ENCODE results near the gene TREH. TPM values are rescaled to one million over a fixed set of nuclear protein-coding genes. Genes with fewer than 3 reads are reported as not detected.
"Not testable (repeated sequence)": the region's sequence is repeated elsewhere in the genome, so short reads cannot be mapped to it uniquely, and the experiment has no call there.

The TREH gene
- total RNA-seq, 1 donor from 2014 or later: 0.41 TPM

GRCh38 chr11:118689852-118690552 is 10.6 kb upstream of the TREH start:
- Mint-ChIP-seq H3K4me3 (peak overlapping the region; percentile 85), H3K27me3 (no peaks in the 10 kb centered on the region), H3K27ac (no peak overlapping the region), H3K4me1 (ENCODE audit: unreplicated experiment) (peaks cover 14% of the 10 kb centered on the region), H3K9me3 (no peaks in the 10 kb centered on the region), H3K36me3 (no peaks in the 10 kb centered on the region)
- TF ChIP-seq CTCF (conservative IDR thresholded peaks at IDR 0.05): peak; percentile 86
- DNase-seq (ENCODE audit: extremely low spot score, unreplicated experiment): peak; percentile 92

GRCh38 chr11:118689503-118689851 is 10.0 kb upstream of the TREH start:
- Mint-ChIP-seq H3K27me3 (no peaks in the 10 kb centered on the region), H3K27ac (no peak overlapping the region), H3K4me3 (no peak overlapping the region), H3K9me3 (no peaks in the 10 kb centered on the region), H3K36me3 (no peaks in the 10 kb centered on the region), H3K4me1 (ENCODE audit: unreplicated experiment) (peaks cover 14% of the 10 kb centered on the region)
- no peak for DNase-seq (ENCODE audit: extremely low spot score, unreplicated experiment)
- no peak for TF ChIP-seq CTCF (conservative IDR thresholded peaks at IDR 0.05)

- Mint-ChIP-seq H3K4me3 (no peak overlapping the region), H3K4me1 (ENCODE audit: unreplicated experiment) (peaks cover 14% of the 10 kb centered on the region)
Measured at GRCh38 chr11:118688851-118689502, 9.5 kb upstream of the TREH start.

GRCh38 chr11:118688339-118688738 is 8.9 kb upstream of the TREH start:
- H3K27ac Mint-ChIP-seq; H3K36me3 Mint-ChIP-seq; H3K4me1 Mint-ChIP-seq (ENCODE audit: unreplicated experiment); DNase-seq (ENCODE audit: extremely low spot score, unreplicated experiment); H3K9me3 Mint-ChIP-seq; H3K27me3 Mint-ChIP-seq: not testable (repeated sequence)
- H3K4me3 Mint-ChIP-seq: peak overlapping the region; percentile 14

More at GRCh38 chr11:118688851-118689502, 9.5 kb upstream of the TREH start:
- no peak for DNase-seq (ENCODE audit: extremely low spot score, unreplicated experiment)
- no peaks in the 10 kb centered on the region for H3K27me3 Mint-ChIP-seq
- no peak for TF ChIP-seq CTCF (conservative IDR thresholded peaks at IDR 0.05)
- no peaks in the 10 kb centered on the region for H3K36me3 Mint-ChIP-seq
- no peak overlapping the region for H3K27ac Mint-ChIP-seq
- H3K9me3 Mint-ChIP-seq: no peaks in the 10 kb centered on the region

GRCh38 chr11:118687906-118688305 is 8.5 kb upstream of the TREH start:
- H3K4me1 Mint-ChIP-seq (ENCODE audit: unreplicated experiment): peaks cover 4% of the 10 kb centered on the region
- H3K36me3 Mint-ChIP-seq: no peaks in the 10 kb centered on the region
- H3K9me3 Mint-ChIP-seq: no peaks in the 10 kb centered on the region

More at GRCh38 chr11:118687906-118688305, 8.5 kb upstream of the TREH start:
- H3K27me3 Mint-ChIP-seq: no peaks in the 10 kb centered on the region
- no peak overlapping the region for H3K27ac Mint-ChIP-seq
- no peak for TF ChIP-seq CTCF (conservative IDR thresholded peaks at IDR 0.05)
- H3K4me3 Mint-ChIP-seq: no peak overlapping the region
- no peak for DNase-seq (ENCODE audit: extremely low spot score, unreplicated experiment)

All from type B pancreatic cell (in vitro differentiated cells).